SU-DHL-6 (cell line): ENCODE results near the gene SLC38A8.

ENCODE experiments used
- EZH2phosphoT487 ChIP-seq: fragments of 200-600 bp; sonication (generic), shearing (Covaris generic); conservative IDR thresholded peaks from 2 replicates; pipeline ENCODE4 v1.6.1; 2018; ENCODE audit warnings: mild to moderate bottlenecking, antibody characterized with exemption, low read length, moderate library complexity, mixed read lengths
- TF ChIP-seq, protein P1 (sequence below): fragments of 200-600 bp; sonication (generic); IDR thresholded peaks from one replicate; pipeline ENCODE4 v1.5.1; 2017; ENCODE audit warnings: antibody characterized with exemption, mild to moderate bottlenecking, low read length, moderate library complexity; ENCODE audit not compliant: insufficient read depth, poor library complexity, severe bottlenecking

DNA sequence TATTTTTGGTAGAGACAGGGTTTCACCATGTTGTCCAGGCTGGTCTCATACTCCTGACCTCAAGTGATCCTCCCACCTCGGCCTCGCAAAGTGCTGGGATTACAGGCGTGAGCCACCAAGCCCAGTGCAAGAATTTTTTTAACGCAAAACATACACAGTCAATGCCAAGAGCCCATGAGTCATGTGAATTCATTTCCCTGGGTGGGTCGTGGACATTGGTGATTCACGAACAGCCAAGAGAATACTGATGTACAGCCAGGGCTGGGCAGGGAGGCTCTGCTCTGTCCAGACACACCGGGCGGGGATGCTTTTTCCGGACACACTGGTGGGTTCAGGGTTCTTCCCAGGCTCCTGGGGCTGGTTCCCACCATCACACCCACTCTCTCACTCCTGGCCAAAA lies 17.7 kb downstream of the SLC38A8 start:
- TF ChIP-seq, protein P1, sequence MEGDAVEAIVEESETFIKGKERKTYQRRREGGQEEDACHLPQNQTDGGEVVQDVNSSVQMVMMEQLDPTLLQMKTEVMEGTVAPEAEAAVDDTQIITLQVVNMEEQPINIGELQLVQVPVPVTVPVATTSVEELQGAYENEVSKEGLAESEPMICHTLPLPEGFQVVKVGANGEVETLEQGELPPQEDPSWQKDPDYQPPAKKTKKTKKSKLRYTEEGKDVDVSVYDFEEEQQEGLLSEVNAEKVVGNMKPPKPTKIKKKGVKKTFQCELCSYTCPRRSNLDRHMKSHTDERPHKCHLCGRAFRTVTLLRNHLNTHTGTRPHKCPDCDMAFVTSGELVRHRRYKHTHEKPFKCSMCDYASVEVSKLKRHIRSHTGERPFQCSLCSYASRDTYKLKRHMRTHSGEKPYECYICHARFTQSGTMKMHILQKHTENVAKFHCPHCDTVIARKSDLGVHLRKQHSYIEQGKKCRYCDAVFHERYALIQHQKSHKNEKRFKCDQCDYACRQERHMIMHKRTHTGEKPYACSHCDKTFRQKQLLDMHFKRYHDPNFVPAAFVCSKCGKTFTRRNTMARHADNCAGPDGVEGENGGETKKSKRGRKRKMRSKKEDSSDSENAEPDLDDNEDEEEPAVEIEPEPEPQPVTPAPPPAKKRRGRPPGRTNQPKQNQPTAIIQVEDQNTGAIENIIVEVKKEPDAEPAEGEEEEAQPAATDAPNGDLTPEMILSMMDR = no peak
- TF ChIP-seq EZH2phosphoT487 = no peak
